ENCODE data around the gene UBR2.

The UBR2 gene

GRCh38 chr6:42637681-42638080, 73.9 kb downstream of the UBR2 start:
- Histone ChIP-seq H3K27ac (replicated peaks; ENCODE audit: low read length) (no peak overlapping the region), H3K36me3 (replicated peaks in 1 of 2; ENCODE audit: control insufficient read depth in 2 of 2, insufficient read depth in 2 of 2, low read length in 2 of 2) (peaks cover 10 to 91% of the 10 kb centered on the region in 2 donors), H2BK15ac (ENCODE audit: low read length) (no peak overlapping the region), H4K91ac (ENCODE audit: low read depth, low read length, poor library complexity) (no peak overlapping the region), H3K27me3 (ENCODE audit: control insufficient read depth in 3 of 3, insufficient read depth in 3 of 3, low read depth in 1 of 3, low read length in 3 of 3) (no peaks in the 10 kb centered on the region), H2BK12ac (ENCODE audit: low read length) (no peak overlapping the region), H2BK120ac (ENCODE audit: low read depth, low read length) (no peak overlapping the region), H2AK5ac (ENCODE audit: low read depth, low read length) (no peak overlapping the region), H3K23ac (ENCODE audit: low read depth, low read length, poor library complexity) (no peak overlapping the region), H3K4me2 (ENCODE audit: insufficient read depth, low read length, poor library complexity, severe bottlenecking) (no peak overlapping the region), H3K79me1 (ENCODE audit: low read depth, low read length) (no peaks in the 10 kb centered on the region), H3K4me1 (ENCODE audit: control insufficient read depth in 2 of 2, insufficient read depth in 1 of 2, low read depth in 1 of 2, low read length in 2 of 2) (no peaks in the 10 kb centered on the region), H4K8ac (ENCODE audit: low read depth, low read length) (no peak overlapping the region), H2BK5ac (ENCODE audit: low read length) (no peak overlapping the region), H2AFZ (ENCODE audit: low read length) (no peak overlapping the region), H3K18ac (ENCODE audit: low read length) (no peak overlapping the region), H3K9me3 (replicated peaks in 1 of 2; ENCODE audit: control insufficient read depth in 2 of 2, insufficient read depth in 1 of 2, low read depth in 1 of 2, low read length in 2 of 2) (no peaks in the 10 kb centered on the region), H3K9ac (ENCODE audit: low read depth, low read length, poor library complexity) (no peak overlapping the region), H3K4ac (ENCODE audit: low read length) (no peak overlapping the region), H3K14ac (ENCODE audit: low read length) (no peak overlapping the region), H3K4me3 (ENCODE audit: low read length in 2 of 2) (no peak overlapping the region)
- no CpG with 5 or more reads among the region's 3 CpGs for WGBS, 2 donors (ENCODE audit: extremely low coverage in 2 of 2, insufficient read length in 2 of 2, insufficient replicate concordance in 1 of 2)
- DNase-seq (ENCODE audit: low spot score): no peak

GRCh38 chr6:42642794-42643193, 79.0 kb downstream of the UBR2 start:
- no peak overlapping the region for H3K4me3 ChIP-seq (ENCODE audit: low read length in 2 of 2)
- H3K79me1 ChIP-seq (ENCODE audit: low read depth, low read length): no peaks in the 10 kb centered on the region
- H3K4ac ChIP-seq (ENCODE audit: low read length): no peak overlapping the region
- no peak overlapping the region for H3K4me2 ChIP-seq (ENCODE audit: insufficient read depth, low read length, poor library complexity, severe bottlenecking)
- H3K27ac ChIP-seq (replicated peaks; ENCODE audit: low read length): no peak overlapping the region
- H3K27me3 ChIP-seq (ENCODE audit: control insufficient read depth in 3 of 3, insufficient read depth in 3 of 3, low read depth in 1 of 3, low read length in 3 of 3): no peaks in the 10 kb centered on the region
- no peak overlapping the region for H3K14ac ChIP-seq (ENCODE audit: low read length)
- H3K9ac ChIP-seq (ENCODE audit: low read depth, low read length, poor library complexity): no peak overlapping the region
- no peaks in the 10 kb centered on the region for H3K4me1 ChIP-seq (ENCODE audit: control insufficient read depth in 2 of 2, insufficient read depth in 1 of 2, low read depth in 1 of 2, low read length in 2 of 2)
- no peak overlapping the region for H3K18ac ChIP-seq (ENCODE audit: low read length)
- H2BK5ac ChIP-seq (ENCODE audit: low read length): no peak overlapping the region
- no peak overlapping the region for H2AK5ac ChIP-seq (ENCODE audit: low read depth, low read length)
- H2BK12ac ChIP-seq (ENCODE audit: low read length): no peak overlapping the region
- no peak overlapping the region for H4K91ac ChIP-seq (ENCODE audit: low read depth, low read length, poor library complexity)
- no peak overlapping the region for H2AFZ ChIP-seq (ENCODE audit: low read length)
- H2BK15ac ChIP-seq (ENCODE audit: low read length): no peak overlapping the region
- peaks cover 10 to 87% of the 10 kb centered on the region in 2 donors for H3K36me3 ChIP-seq (replicated peaks in 1 of 2; ENCODE audit: control insufficient read depth in 2 of 2, insufficient read depth in 2 of 2, low read length in 2 of 2)
- no peak overlapping the region for H4K8ac ChIP-seq (ENCODE audit: low read depth, low read length)
- DNase-seq (ENCODE audit: low spot score): no peak
- no peak overlapping the region for H2BK120ac ChIP-seq (ENCODE audit: low read depth, low read length)
- WGBS, 2 donors (ENCODE audit: extremely low coverage in 2 of 2, insufficient read length in 2 of 2, insufficient replicate concordance in 1 of 2): no CpG with 5 or more reads among the region's 5 CpGs
- H3K23ac ChIP-seq (ENCODE audit: low read depth, low read length, poor library complexity): no peak overlapping the region
- no peaks in the 10 kb centered on the region for H3K9me3 ChIP-seq (replicated peaks in 1 of 2; ENCODE audit: control insufficient read depth in 2 of 2, insufficient read depth in 1 of 2, low read depth in 1 of 2, low read length in 2 of 2)

GRCh38 chr6:42644211-42644610, 80.4 kb downstream of the UBR2 start:
- H3K36me3 ChIP-seq (replicated peaks in 1 of 2; ENCODE audit: control insufficient read depth in 2 of 2, insufficient read depth in 2 of 2, low read length in 2 of 2): peaks cover 10 to 88% of the 10 kb centered on the region in 2 donors

GRCh38 chr6:42652024-42652746, 88.4 kb downstream of the UBR2 start:
- Histone ChIP-seq H3K18ac (ENCODE audit: low read length) (no peak overlapping the region), H3K4me3 (ENCODE audit: low read length in 2 of 2) (no peak overlapping the region), H2BK15ac (ENCODE audit: low read length) (no peak overlapping the region), H3K9me3 (replicated peaks in 1 of 2; ENCODE audit: control insufficient read depth in 2 of 2, insufficient read depth in 1 of 2, low read depth in 1 of 2, low read length in 2 of 2) (no peaks in the 10 kb centered on the region), H3K4me2 (ENCODE audit: insufficient read depth, low read length, poor library complexity, severe bottlenecking) (no peak overlapping the region), H2BK12ac (ENCODE audit: low read length) (no peak overlapping the region), H3K9ac (ENCODE audit: low read depth, low read length, poor library complexity) (no peak overlapping the region), H3K36me3 (replicated peaks in 1 of 2; ENCODE audit: control insufficient read depth in 2 of 2, insufficient read depth in 2 of 2, low read length in 2 of 2) (peaks cover 5 to 88% of the 10 kb centered on the region in 2 donors), H4K8ac (ENCODE audit: low read depth, low read length) (no peak overlapping the region), H2BK120ac (ENCODE audit: low read depth, low read length) (no peak overlapping the region), H3K79me1 (ENCODE audit: low read depth, low read length) (no peaks in the 10 kb centered on the region), H2AK5ac (ENCODE audit: low read depth, low read length) (no peak overlapping the region), H2AFZ (ENCODE audit: low read length) (no peak overlapping the region), H3K4me1 (ENCODE audit: control insufficient read depth in 2 of 2, insufficient read depth in 1 of 2, low read depth in 1 of 2, low read length in 2 of 2) (no peaks in the 10 kb centered on the region), H4K91ac (ENCODE audit: low read depth, low read length, poor library complexity) (no peak overlapping the region), H3K27ac (replicated peaks; ENCODE audit: low read length) (no peak overlapping the region), H3K14ac (ENCODE audit: low read length) (no peak overlapping the region), H3K4ac (ENCODE audit: low read length) (no peak overlapping the region), H3K23ac (ENCODE audit: low read depth, low read length, poor library complexity) (no peak overlapping the region), H2BK5ac (ENCODE audit: low read length) (no peak overlapping the region), H3K27me3 (ENCODE audit: control insufficient read depth in 3 of 3, insufficient read depth in 3 of 3, low read depth in 1 of 3, low read length in 3 of 3) (no peaks in the 10 kb centered on the region)
- no CpG with 5 or more reads among the region's 5 CpGs for WGBS, 2 donors (ENCODE audit: extremely low coverage in 2 of 2, insufficient read length in 2 of 2, insufficient replicate concordance in 1 of 2)
- DNase-seq (ENCODE audit: low spot score): no peak

More at GRCh38 chr6:42644211-42644610, 80.4 kb downstream of the UBR2 start:
- H3K18ac ChIP-seq (ENCODE audit: low read length): no peak overlapping the region
- H3K14ac ChIP-seq (ENCODE audit: low read length): no peak overlapping the region
- no peak overlapping the region for H2AK5ac ChIP-seq (ENCODE audit: low read depth, low read length)
- no peak overlapping the region for H2BK12ac ChIP-seq (ENCODE audit: low read length)
- no peak overlapping the region for H3K9ac ChIP-seq (ENCODE audit: low read depth, low read length, poor library complexity)
- H2BK5ac ChIP-seq (ENCODE audit: low read length): no peak overlapping the region
- no peak overlapping the region for H3K4ac ChIP-seq (ENCODE audit: low read length)
- no peaks in the 10 kb centered on the region for H3K27me3 ChIP-seq (ENCODE audit: control insufficient read depth in 3 of 3, insufficient read depth in 3 of 3, low read depth in 1 of 3, low read length in 3 of 3)
- no peak overlapping the region for H2AFZ ChIP-seq (ENCODE audit: low read length)
- no peak overlapping the region for H3K23ac ChIP-seq (ENCODE audit: low read depth, low read length, poor library complexity)
- no peak for DNase-seq (ENCODE audit: low spot score)
- H2BK15ac ChIP-seq (ENCODE audit: low read length): no peak overlapping the region
- no peak overlapping the region for H3K4me2 ChIP-seq (ENCODE audit: insufficient read depth, low read length, poor library complexity, severe bottlenecking)
- H3K4me3 ChIP-seq (ENCODE audit: low read length in 2 of 2): no peak overlapping the region
- H3K79me1 ChIP-seq (ENCODE audit: low read depth, low read length): no peaks in the 10 kb centered on the region
- WGBS, 2 donors (ENCODE audit: extremely low coverage in 2 of 2, insufficient read length in 2 of 2, insufficient replicate concordance in 1 of 2): no CpG with 5 or more reads among the region's 3 CpGs
- H3K9me3 ChIP-seq (replicated peaks in 1 of 2; ENCODE audit: control insufficient read depth in 2 of 2, insufficient read depth in 1 of 2, low read depth in 1 of 2, low read length in 2 of 2): no peaks in the 10 kb centered on the region
- no peak overlapping the region for H3K27ac ChIP-seq (replicated peaks; ENCODE audit: low read length)
- no peak overlapping the region for H2BK120ac ChIP-seq (ENCODE audit: low read depth, low read length)
- no peak overlapping the region for H4K8ac ChIP-seq (ENCODE audit: low read depth, low read length)
- H3K4me1 ChIP-seq (ENCODE audit: control insufficient read depth in 2 of 2, insufficient read depth in 1 of 2, low read depth in 1 of 2, low read length in 2 of 2): no peaks in the 10 kb centered on the region
- no peak overlapping the region for H4K91ac ChIP-seq (ENCODE audit: low read depth, low read length, poor library complexity)

All from neuronal stem cell (in vitro differentiated cells).